Ecto neural progenitor cell (in vitro differentiated cells): Measurements from ENCODE around the gene TLE3.
A peak's percentile ranks its signal among the peaks of the same experiment; 100 is the strongest.

Experiments
- DNase-seq: peaks from one replicate; pipeline ENCODE4 v3.0.0-alpha.2; 2018; ENCODE audit warnings: low spot score

TLE3 gene

DNA sequence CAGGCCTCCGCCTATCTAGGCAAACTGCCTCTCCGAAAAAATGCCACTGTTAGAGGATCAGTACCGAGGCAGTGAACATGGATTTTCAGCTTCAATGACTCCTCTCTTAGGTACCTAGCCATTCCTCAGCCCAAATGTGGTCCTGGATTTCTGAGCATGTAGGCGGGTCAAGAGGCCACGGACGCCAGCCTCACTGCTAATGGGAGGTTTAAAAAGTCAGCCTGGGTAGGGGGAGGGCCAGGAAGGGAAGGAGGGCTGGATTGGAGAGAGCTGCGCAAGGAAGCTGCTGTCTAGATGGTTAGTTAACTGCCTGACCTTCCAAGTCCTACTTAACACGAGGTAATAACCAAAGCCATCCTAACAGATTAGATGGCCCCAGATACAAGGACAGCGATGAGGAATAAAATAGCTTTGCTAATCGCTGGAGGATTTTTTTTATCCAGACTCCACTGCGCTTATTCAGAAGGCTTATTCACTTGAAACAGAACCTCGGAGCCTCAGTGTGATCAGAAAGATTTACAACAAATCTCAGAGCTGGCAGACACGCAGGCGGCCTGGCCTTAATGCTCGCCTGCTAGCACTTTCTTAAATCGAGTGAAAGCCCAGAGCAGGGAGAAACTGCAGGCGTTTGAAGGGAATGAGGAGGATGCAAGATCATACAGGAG, 34.3 kb downstream of the TLE3 start:
- DNase-seq = no peak

DNA sequence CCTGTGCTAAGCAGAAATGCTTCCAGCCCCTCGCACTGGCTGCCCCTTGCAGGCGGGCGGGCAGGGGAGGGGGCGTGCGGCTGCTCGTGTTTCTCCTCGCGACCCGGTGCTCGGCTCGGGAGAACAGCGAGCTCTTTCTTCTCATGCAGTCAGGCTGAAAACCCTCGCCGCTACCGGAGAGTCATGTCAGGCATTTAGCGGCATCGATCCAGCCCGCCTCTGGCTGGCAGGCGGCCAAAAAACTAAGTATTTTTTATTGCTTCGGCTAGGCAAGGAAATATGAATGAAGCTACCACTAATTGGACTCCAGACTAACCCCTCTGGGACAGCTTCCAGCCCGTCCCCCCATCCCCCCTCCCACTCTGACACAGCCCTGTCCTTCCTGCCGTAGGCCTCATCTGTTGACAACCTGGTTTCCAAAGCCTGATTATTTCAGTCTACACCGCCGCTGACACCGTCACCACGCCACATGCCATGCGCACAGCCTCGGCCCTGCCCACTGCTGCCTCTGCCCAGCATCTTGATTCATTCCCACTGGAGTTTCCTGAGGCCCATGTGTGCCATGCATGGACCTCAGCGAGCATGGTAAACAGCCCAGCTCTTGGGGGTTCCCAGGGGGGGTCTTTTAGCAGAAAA, 35.3 kb downstream of the TLE3 start:
- DNase-seq = peak; percentile 56

DNA sequence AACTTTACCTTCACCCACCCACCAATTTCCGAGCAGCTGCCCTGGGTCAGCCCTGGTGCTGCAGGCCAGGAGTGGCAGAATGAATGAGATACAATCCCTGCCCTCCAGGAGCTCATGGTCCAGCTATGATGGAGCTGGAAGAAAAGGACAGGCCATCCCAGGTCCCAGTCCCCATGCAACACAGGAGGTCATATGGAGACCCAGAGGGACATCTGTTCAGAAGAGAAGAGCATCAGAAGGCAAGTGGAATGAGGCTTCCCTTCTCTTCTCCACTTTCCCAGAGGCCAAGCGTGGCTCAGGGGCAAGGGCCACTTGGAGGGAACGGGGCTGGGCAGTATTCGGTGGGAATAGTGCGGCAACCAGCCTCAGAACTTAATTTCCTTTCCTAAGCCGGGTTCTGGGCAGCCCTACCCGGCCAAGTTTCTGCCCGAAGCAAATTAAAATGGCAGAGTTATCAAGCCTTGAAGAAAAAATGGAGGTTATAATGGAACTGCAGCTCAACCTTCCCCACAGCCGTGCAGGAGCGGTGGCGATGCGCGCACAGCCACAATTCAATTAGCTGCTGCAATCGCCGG, 35.9 kb downstream of the TLE3 start:
- no peak for DNase-seq

DNA sequence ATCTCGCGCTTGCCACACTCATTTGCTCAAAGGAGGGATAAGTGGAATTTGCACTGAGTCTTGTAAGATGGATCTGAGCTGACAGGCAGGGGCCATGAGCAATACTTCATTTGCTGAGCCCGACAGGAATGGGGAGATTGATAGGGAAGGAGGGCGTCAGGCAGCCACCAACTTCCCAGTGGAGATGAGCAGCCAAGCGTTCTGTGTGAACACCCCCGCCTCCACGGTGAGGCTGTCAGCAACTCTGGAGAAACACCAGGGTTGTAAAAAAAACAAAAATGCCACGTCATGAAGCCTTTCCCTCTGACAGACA, 36.8 kb downstream of the TLE3 start:
- no peak for DNase-seq

DNA sequence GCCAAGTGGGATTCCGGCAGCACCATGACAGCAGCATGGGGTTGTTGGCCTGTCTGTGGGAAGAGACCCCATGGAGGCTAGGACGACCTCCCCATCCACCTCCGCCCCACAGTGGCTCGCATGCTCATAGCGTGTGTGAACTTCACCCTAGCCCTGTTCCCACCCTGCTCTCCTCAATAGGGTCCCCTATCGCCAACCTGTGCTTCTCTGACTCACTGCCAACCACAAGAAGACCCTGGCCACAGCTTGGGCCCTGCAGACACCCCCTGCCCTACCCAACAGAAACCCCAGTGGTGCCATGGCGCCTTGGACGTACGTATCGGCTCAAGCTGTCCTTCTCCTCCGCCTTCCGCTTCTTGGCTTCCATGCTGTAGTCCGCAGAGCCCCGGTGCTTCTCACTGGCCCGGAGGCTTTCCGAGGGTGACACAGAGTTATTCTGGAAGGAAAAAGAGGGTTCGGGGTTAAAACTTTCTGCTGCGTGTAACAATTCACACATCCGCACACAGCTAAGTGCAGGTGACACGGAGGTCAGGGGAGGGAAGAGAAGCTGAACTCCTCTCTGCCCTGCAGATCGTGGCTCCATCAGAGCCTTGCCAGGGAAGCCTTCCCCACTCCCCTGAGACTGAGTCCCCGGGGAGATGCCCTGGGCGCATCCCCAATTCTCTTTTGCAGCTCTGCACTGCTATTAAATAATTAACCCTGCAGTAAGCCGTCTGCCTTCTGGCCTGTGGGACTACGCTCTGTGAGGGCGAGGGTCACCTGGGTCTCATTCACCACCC, 37.3 kb downstream of the TLE3 start:
- no peak for DNase-seq

DNA sequence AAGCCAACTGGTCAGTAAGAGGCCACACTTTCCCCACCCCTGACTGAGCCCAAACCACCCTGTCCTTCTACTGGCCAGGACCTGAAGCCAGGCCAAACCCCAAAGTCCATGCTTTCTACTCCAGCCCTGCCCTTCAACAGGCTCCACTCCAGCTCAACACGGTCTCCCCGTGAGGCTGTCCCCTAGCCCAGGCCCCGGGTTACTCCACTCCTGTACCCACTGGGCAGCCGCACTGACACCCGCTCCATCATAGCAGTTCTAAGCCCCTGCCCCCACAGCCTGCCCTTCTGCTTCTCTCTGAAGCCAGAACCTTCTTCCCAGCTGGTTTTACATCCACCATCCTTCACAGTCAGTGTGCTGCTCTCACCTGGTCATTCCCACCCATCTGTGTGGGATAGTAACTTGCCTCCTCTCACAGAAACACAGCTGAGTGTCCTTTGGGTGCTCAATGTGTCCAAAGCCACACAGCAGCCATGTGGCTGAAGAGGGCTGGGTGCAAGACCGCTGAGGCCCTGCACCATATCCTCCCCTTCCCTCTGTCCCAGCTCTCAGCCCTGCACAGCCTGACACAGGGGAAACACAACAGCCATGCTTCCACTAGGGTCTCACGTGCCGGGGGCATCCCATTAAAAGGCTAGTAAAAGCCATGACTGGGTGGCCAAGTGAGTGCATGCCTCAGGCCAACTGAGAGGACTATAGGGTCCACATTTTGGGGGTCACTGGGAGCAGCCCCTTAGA, 38.1 kb downstream of the TLE3 start:
- no peak for DNase-seq

DNA sequence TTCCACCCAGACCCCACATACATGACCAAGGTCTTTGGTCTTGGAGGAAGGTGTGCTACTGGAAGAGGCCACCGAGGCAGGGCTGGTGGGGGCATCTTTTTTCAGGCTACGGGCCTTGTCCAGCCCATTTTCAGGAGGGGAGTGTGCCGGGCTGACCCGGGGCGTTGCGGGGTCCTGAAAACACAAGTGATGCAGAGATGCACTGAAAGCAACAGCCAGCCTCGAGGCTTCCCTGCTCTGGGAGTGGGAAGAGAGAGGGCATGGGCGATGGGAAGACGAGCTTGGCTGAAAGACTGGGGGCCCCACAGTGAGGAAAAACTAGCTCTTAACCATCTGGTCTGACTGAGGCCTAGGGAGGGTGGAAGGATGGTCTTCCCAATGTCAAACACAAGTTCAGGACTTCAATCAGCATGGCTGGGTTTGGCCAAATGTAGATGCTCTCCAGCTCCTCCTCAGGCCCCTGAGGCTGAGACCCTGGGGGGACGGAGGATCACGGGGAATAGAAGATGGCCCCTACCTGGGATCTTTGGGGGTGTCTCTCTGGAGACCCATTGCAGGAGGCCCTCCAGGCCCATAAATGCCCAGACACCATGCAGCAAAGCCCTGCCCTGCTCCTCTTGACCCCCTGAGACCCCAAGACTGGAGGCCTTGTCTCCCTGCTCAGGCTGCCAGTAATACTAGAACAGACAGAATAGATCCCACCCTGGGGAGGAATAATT, 38.9 kb downstream of the TLE3 start:
- DNase-seq = no peak

DNA sequence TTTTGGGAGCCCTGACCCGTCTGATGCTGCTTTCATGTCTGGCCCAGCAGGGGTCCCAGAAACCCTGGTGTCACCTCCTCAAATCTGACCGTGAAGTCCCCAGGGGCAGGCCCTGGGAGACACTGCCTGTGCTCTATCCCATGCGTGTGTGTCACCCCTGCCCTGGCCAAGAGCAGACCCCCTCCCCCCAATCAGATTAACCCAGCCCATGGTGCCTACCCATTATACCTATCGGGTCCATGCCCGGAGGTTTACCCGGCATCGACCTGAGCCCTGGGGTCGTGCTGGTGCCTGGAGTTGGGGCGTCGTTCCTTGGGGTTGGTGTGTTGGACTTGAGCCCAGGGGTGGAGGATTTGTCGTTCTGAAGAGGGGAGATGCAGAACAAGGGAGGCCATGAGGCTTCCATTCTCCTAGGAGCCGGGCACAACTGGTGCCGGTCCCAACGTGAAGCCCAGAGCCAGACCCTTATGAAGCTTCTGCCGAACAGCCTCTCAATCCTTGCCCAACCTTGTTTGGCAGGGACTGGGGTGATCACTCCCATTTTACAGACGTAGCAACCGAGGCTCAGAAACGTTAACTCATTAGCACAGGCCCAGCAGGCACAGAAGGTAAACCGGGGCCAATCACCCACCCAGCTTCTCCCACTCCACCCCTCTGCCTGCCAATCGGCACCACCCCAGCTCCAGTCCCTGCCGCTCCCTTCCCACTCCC, 39.6 kb downstream of the TLE3 start:
- DNase-seq = no peak

DNA sequence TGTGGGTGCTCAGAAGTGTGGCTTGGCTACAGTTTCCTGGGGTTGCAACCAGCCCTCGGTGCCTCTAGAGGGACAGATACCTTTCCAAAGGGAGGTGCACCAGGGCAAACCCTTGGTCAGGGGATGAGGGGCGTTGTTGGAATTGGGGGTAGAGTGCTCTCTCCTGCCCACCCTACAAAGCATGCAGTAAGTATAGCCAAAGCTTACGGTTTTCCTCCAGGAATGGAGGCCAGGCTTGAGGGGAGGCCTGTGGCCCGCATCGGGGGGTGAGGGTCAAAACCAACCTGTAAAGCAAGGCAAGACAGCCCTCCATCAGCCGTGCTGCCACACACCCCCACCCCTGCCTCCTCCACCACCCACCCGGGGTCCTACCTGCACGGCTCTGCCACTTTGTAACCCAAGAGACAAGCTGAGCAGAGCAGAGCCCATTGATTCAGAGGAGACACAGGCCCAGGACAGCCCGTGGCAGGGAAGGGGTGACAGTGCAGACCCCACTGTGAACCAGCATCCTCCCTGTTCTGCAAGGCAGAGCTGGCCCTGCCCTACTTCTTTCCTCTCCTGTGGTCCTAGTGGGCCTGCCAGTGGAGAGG, 41.5 kb downstream of the TLE3 start:
- no peak for DNase-seq

DNA sequence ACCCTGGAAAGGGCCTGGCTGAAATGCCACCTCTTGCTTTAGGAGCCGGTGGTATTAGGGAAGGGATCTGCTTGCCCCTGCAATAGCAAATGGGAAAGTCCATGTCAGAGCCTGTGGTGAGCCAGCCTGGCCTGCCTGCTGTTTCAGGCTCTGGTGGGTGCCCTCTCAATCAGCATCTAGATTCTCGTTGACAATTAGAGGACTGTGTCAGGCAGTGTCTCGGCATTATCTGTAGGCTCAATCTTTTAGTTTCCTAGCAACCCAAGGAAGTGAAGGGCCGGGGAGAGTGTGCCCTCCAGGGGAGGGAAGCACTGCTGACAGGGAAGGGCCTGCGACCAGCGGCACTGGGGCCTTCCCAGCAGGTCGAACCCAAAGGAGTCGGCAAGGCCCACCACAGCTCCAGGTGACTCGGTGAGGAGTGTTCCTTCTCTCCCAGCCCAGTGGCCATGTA, 42.1 kb downstream of the TLE3 start:
- DNase-seq = no peak

DNA sequence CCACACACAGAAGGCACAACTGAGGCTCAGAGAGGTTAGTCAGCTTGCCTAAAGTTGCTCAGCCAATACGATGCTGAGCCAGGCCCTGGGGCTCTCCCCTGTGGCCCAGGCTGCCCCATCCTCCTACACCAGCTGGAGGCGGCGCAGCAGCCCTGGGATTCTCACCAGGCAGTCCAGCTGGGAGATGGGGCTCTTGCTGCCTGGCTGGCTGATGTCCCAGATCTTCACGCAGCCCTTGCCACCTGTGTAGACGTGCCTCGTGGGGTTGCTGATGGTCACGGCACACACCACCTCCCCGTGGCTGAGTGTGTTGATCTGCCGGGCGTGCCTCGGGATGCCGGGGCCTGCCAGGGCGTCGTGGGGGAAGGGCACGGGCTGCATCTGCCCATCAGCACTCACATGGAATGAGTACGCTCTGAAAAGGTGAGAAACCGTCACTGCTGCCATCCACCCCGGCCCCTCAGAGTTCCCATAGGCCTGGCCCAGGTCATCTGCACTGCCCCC, 42.8 kb downstream of the TLE3 start:
- DNase-seq = no peak

DNA sequence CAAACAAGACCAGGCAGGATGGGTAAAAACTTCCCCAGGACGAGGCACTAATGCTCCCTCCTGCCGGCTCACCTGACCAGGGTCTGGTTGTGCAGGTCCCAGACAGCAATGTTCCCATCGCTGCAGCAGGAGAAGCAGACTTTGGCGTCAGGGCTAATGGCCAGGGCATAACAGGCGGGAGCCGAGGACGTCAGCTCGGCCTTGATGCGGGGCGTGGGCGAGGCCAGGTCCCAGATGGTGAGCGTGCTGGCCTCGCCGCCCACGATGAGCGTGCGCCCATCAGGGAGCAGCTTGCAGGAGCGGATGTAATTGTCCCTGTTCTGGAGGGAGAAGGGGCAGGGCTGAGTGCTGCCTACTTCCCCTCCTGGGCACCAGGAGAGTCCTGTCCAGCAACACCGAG, 43.4 kb downstream of the TLE3 start:
- no peak for DNase-seq

DNA sequence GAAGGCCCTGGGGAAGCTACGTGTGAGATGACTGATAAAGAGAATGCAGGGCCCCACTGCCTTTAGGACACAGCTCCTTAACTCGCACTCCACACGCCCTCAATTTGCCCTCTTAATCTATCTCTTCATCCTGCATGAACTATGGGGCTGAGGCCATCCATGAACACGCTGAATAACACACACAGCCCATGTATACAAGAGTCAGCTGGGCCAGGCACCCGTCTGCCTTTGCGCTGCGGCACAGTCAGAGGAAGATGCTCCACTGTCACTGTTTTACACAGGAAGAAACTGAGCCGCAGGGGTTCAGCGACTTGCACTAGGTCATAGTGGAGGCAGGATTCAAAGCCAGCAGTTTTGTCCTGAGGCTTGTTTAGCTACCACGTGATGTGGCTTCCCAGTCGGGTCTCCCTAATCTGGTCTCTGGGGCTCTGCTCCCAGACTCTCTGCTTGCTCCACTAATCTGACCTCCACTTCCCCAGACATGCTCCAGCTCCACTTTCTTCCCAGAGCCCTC, 43.9 kb downstream of the TLE3 start:
- DNase-seq = no peak

DNA sequence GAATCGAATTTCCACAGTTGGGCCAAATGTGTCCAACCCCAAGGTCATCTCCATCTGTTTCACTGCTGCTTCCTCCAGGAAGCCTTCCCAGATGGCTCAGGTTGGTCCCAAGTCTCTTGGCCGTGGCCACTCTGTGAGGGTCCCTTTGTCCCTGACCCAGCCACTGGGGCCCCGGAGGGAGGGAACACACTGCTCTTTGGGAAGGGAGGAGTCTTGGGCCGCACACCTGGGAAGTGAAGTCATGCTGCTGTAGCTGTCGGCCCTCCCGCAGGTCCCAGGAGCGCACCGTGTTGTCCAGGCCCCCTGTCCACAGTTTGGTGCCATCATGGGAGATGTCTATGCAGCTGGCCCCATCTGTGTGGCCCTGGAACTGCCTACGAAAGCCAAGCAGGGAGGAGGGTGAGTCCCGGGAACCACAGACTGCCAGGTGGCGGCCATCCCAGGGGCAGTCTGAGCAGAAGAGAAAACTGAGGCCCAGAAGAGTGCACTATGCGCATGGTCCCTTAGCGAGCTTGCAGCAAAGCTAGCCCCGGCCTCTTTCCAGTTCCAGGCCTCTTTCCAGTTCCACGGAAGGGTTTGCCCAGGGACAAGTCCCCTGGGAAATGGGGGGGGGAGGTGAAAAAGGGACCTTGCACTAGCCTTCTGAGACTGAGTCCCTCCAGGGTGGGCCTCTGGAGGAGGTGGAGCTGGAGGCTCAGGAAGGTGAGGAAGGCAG, 44.6 kb downstream of the TLE3 start:
- DNase-seq = no peak

DNA sequence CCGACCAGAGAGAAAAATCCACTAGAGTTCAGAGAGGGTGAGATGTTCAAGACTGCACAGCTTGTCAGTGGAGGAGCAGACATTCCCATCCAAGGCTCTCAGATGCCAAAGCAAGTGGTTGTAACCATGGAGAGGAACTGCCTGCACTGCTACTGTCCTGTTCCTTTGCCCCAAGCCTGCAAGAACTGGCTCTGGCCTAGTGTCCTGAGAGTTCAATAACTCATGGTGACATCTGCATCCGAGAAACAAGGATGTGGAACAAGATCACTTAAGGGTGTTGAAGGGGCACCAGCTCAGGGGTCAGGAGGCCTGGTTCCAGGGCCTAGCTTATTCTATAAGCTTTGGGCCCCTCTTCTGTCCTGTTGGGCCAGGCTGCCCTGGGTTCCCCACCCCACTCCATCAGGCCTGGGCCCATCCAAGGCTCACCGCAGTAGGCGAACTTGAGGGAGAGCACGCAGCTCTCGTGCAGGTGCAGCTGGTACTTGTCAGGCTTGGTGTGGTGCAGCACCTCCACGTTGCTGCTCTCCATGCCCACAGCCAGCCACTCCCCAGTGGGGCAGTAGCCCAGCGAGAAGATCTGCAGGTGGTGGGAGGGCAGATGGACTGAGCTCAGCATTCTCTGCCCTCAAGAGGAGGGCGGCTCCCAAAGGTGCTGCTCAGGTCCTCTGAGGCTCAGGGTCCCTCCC, 45.6 kb downstream of the TLE3 start:
- DNase-seq = no peak

DNA sequence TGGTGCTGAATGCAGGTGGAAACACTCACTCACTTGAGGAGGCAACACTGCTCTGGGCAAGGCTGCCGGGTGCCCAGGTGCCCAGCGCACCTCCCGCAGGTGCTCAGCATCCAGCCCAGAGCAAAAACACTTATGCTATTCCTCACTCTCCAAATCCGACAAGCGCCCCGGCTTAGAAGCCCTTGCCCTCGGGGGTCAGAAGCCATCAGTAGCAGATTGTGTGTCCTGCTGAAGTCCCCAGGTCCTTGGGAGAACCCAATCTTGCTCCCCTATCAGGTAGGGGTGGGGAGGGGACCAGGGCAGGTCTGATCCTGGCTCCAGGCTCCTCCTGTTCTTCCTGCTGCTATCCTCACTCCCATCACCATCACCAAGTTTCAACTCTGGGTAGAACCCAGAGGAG, 46.7 kb downstream of the TLE3 start:
- DNase-seq = no peak

DNA sequence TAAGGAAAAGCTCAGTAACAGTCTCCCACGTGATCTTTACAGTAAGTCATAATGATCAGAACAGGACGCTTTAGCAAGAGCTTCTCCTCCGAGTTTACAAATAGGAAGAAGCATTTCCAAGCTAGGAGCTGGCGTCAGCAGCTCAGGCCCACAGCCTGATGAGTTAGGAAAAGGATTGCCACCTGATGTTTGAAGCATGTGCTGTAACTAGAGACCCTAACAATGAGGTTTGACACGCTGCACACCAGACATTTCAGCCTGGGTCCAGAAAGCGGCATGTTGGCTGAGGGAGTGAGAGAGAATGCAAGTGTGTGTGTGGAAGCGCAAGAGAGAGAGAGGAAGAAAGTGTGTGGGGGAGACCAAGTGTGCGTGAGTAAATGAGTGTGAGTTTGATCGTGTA, 47.3 kb downstream of the TLE3 start:
- DNase-seq = no peak

DNA sequence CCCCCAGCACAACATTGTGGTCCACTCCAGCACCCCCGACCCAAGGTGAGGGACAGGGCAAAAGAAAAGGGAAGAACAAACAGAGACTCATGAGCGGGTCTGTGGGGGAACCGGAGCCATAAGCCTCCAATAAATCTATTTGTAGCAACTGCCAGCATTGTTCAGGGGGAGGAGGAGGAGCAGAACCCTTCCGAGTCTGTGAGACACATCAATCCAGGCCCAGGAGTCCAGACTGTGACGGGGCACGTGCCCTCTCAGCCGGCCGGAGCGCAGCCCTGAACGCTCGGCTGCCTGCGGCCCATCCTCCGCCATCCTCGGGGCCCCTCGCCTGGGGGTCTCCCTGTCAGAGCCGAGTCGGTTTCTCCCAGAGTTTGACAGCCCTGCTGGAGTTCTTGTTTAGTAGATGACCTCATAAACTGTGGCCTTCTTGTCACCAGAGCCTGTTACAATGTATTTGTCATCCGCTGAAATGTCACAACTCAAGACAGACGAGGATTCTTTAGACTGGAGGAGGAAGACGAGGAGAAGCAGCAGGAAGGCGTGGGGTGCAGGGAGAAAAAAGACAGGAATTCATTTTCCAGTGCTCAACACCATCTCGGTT, 47.9 kb downstream of the TLE3 start:
- no peak for DNase-seq
